ENCODE results near the gene PREX1.
"Not testable (repeated sequence)": the region's sequence is repeated elsewhere in the genome, so short reads cannot be mapped to it uniquely, and the experiment has no call there.

Gene PREX1

DNA sequence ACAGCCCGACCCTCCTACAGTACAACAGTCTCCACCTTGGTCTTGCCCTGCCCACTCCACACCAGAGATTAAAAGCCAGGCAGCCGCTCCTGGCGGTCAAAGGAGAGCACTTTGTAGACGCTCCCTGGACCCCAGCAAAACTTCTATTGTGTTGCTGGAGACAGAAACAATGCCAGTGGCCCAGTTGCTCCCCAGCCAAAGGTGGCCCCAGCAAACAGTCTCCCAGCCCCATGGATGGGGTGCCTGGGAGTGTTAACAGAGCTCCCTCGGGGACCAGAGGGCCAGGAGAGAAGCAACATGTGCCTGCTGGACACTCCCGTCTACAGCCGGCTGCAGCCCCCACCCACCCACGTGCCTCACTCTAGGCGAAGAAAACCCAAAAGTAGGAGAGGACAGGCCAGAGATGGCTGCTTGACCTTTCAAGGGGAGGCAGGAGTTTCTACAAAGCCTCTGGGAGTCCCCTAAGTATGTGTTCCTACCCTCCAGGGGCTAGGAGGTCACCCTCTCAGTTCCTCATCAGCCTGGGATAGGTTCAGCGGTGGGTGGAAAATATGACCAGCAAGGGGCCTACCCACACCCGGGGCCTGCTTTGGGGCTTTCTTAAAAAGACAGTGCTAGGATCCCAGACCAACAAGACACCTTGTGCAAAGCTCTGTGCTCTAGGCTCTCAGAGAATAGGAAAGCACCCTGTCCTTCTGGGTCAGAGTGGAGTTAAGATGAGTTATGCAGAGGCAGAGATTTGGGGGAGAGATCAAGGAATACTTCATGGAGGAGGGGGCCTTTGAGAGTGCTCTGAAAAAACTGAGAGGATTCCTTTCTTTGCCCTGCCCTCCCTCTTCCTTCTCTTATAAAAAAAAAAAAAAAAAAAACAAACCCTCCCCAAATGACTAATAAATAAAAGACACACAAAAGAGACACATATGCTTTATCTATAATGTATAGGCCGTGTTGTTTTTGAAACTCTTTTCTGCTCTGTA, 19.0 kb upstream of the PREX1 start:
- DNase-seq: peak; percentile 51

DNA sequence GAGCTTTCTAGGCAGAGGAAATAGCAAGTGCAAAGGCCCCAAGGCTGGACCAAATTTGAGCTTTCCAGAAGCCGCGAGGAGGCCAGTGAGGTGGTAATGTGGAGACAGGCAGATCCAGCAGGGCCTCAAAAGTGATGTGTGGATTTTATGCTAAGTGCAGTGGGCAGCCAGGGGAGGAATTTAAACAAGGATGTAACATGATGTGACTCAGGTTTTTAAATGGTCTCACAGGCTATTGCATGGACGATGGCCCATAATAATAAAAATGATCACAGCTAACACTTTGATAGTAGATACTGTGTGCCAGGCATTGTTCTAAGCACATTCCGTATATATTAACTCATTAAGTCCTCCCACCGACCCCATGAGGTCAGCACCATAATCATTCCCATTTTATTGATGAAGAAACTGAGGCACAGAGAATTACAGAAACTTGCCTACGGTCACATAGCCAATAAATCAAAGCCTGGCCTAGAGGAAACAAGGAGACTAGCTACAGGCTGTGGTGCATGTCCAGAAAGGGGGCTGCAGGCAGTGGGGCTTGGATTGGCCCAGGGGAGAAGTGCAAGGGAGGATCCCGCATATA, 18.0 kb upstream of the PREX1 start:
- no peak for DNase-seq

DNA sequence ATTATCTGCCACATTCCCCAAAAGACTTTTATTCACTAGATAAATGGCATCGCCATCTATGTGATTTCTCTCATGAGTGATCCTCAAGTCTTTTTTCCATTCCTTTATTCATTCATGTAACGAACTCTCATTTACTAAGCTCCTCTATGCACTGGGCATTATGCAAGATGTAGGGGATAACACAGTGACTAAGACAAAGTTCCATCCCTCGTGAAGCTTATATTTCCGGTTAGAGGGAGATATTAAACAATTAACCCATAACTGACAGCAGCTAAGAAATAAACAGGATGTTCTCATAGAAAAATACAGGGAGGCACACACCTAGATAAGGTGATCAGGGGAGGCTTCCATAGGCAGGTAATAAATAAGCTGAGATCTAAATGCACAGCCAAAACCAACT, 17.2 kb upstream of the PREX1 start:
- no peak for DNase-seq

DNA sequence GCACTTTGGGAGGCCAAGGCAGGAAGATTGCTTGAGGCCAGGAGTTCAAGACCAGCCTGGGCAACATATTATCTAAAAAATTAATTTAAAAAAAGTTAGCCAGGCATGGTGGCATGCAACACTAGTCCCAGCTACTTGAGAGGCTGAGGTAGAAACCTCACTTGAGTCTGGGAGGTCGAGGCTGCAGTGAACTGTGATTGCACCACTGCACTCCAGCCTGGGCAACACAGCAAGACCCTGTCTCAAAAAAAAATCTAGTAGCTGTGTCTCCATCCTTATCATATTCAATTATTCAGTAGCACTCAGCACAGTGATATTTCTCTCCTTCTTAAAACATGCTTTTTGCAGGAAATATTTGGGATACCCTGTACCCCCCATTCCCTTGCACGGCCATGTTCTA, 16.1 kb upstream of the PREX1 start:
- not testable (repeated sequence) for DNase-seq

DNA sequence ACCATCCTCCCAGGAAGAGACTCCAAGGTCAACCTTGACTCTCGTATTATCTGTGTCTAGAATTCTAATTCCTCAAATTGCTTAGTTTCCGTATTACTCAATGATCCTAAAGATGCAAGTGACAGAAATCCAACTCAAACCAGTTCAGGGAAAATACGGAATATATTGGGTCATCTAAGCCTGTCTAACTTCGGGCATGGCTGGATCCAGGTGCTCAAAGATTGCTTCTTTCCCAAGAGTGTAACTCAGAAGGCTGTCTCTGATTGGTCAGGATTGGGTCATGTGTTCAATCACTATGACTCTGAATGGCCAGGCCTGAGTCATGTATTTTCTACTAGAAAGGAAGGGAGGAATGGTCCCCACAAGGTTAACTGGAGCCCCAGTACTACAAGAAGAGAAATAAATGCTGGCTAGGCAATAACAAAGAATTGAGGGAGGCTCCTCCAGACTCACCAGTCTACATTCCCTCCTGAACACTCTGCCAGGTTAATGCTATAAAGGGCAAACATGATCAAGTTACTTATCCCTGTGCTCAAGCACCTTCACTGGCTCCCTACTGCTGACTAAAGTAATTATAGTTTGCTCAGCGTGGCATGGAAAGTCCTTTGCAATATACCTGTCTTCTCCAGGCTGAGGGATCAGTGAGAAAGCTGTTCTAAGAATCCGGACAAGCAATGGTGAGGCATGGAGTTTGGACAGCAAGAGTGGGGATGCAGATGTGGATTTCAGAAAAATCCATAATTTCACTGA, 15.4 kb upstream of the PREX1 start:
- DNase-seq: no peak

DNA sequence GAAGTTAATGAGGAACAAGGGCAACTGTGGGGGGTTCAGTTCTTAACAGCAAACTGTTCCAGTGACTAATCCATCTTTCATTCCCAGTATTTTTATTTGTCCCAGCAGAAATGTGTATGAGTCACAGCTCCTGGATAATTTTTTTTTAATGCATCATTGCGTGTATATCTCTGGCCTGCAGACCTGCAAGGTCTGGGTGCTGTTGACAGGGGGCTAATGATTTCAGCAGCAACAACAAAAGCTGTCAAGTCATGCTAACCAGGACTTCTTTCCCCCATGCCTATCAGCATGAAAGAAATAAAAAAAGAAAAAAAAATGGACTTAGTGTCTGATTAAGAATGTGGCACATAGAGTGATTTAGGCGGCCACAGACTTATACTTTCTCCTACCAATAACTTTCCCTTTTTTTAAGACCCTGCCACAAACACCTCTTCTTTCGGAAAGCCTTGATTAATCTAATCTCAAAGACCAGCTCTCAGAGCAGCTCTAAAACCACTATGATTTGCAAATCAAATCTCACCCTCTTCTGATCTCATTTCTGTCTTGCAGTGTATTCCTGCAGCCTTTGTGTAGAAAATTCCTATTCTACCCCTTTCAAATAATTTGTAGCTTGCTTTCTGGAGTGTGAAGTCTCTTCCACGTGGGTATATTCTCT, 14.2 kb upstream of the PREX1 start:
- no peak for DNase-seq

DNA sequence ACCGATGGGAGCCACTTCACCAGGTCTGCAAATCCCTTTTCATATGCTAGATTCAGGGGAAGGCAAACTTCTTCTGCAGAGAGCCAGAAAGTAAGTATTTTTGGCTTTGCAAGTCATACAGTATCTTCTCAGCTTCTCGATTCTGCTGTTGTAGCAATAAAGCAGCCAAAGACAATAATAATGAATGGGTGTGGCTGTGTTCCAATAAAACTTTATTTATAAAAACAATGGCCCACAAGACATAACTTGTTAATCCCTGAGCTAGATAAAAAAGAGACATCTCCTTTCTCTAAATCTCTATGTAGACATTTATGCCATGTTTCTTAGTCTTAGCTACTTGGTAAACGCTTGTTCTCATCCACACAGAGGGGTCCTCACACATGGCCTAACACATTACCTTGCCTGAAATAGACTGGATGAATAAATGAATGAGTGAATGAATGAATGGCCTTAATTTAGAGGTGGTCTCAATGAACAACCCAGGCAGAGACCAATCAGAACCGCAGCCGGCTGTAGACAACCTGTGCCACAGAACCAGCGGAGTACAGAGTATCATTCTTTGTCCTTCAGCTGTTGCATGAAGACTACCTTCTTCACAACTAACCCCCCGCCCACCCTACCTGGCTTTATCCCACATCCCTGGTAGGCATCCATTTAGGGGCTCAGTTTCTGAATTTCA, 13.5 kb upstream of the PREX1 start:
- no peak for DNase-seq

DNA sequence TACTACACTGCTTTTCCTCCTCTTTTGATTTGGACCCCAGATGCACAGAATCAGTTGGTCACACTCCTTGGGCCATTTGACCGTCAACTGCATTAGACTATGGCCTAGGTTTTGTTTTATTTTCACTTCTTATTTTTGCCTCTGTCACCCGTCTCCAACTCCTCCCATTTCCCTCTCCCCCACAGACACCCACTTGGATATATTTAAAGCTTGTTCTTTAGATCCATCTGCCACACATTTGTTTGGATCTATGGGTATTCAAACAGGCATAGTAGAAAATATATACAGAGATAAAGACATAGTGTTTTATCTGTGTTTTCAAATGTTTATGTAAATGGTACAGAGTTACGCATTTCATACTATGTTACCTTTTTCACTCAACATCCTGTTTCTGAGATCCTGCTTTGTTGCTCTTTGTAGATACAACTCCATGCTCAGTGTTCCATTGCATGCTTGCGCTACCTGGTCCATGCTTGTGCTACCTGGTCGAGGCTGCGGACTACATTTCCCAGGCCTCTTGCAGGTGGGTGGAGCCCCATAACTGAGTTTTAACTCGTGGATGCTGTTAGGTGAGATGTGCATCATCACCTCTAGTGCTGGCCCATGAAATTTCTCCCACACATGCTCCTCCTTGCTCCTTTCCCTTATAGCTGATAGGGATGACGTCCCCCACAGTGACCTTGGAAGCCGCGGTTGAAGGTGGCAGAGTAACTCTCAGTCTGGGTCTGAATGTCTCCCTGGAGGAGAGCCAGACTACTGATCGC, 11.5 kb upstream of the PREX1 start:
- DNase-seq: no peak

DNA sequence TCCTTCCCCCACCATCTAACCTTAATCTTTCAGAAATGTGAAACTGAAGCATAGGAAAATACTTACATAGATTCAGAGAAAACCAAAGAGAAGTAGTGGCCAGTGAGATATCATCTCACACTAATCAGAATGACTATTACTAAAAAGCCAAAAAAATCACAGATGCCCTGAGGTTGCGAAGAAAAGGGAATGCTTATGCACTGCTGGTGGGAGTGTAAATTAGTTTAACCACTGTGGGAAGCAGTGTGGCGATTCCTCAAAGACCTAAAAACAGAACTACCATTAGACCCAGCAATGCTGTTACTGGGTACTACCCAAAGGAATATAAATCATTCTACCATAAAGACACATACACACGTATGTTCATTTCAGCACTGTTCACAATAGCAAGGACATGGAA, 9.2 kb upstream of the PREX1 start:
- DNase-seq: no peak

DNA sequence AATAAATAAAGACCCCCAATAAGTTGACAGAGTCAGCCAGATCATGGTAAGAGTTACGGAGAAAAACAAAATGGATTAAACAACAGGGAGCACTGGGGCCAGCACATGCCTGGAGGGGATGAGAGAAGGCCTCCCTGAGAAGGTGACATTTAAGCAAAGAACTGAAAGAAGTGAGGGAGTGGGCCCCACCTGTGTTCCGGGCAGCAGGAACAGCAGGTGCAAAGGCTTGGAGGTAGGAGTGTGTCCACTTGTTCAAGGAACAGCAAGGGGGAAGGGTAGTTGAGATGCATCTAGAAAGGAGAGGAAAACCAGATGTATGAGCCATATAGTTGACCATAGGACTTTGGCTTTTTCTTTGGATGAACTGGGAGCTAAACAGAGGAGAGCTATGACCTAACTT, 7.6 kb upstream of the PREX1 start:
- no peak for DNase-seq

DNA sequence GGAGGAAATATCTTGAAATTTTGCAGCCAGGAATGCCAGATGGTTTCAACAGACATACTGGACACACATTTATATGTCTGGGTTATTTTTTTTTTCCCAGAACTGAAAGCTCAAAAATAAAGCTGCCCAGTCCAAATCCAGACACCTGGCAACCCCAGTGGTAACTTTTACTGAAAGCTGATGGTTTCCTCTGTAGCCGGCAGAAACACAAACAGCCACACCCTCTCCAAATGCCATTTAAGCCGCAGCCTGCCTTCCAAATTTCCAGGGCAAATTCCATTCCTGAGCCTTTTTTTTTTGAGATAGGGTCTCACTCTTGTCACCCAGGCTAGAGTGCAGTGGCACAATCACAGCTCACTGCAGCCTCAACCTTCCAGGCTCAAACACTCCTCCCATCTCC, 6.5 kb upstream of the PREX1 start:
- DNase-seq: no peak

DNA sequence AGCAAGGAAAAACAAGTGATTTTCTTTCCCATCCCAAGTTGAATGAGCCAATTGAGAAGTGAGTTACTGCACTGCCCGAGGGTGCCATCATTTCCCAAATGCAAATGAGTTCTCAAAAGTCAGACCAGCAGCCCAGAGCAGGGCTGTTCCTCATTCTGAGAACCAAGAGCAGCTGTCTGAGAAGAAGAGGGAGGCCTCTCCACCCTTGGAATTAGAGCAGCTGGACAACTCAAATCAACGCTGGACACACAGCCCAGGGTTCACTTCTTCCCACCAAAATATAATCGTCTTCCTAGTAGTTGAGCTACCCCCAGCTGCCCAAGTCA, 4.6 kb upstream of the PREX1 start:
- no peak for DNase-seq

DNA sequence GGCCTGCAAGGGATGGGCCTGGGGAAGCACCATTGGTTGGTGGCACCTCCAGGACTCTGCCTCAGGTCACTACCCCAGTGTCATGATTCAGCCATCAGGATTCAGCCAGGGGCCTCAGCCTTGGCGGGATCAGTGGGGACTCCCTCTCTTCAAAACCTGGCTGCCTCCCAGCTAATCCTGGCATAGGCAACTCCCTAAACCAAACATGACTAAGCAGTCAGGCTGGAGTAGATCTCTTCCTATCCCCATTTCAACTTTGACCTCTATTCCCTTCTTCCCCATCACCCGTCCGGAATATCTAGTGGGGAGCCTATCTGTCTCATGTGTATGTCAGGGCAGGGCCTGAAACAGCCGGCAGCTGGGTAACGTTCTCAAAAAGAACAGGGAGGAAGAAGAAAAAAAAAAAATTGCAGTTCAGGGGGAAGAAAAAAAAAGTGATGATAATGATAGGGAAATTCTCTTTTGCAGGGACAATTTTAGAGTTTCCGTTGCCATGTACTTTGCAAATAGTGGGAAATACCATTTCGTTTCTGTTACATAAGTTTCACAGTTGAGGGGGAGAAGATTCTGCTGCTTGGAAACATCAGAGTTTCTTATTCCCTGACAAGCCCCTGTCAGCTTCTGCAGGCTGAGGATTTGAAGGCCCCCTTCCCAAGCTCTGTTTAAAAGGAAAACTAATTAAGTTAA, 4.1 kb upstream of the PREX1 start:
- no peak for DNase-seq

DNA sequence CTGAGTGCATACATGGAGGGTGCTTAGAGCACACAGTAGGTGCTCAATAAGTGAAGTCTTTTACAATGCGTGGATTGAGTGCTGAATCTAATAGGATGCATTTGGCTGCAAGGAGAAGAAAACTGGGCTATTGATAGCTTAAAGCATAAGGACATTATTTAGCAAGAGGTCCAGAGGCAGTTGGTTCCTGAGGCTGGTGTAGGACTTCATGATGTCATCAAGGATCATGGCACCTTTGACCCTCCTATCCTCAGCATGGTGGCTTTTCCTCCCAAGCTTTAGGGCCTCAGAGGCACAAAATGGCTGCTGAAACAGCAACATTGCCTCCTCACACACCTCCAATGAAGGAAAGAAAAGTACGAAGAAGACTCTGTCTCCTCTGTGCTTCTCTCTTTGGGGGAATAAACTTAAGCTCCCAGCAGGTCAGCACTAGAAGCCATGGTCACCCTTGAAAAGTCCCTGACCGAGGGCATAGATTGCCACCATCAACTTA, 3.1 kb upstream of the PREX1 start:
- DNase-seq: no peak

DNA sequence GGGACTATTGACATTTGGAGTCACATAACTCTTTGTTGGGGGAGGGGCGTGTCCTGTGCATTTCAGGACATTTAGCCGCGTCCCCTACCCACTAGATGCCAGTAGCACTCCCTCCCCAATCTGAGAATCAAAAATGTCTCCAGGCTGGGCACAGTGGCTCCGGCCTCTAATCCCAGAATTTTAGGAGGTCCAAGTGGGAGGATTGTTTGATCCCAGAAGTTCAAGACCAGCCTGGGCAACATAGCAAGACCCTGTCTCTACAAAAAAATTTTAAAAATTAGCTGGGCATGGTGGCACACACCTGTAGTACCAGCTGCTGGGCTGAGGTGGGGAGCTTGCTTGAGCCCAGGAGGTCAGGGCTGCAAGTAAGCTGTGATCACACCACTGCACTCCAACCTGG, 2.1 kb upstream of the PREX1 start:
- DNase-seq: no peak

DNA sequence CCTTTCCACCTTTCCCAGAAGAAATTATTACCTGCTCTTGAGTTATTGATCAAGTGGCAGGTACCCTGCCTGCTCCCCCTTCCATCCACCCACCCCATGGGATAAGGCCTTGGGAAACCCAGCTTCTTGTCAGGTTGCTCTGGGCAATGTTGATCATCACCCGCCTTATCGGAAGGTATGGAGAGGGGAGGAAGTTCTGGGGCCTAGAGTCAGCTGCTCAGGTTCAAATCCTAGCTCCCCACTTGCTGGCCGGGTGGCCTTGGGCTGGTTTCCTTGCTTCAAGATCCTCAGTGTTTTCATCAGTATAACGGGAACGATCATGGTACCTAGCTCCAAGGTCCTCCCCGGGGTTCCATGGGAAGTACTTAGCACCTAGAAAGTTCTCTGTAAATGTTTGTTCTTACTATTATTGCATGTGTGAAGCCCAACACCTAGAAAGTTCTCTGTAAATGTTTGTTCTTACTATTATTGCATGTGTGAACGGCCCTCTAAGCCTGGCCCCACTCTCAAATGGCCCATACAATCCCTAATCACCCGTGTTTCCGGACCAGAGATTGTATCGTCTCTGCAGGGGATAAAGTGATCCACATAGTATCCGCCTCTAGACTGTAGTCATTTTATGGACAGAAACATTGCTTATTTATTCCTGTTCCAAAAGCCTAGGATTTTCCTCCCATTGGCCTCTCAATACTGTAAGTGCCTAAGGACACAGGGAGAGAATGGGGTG, 1.1 kb upstream of the PREX1 start:
- no peak for DNase-seq

DNA sequence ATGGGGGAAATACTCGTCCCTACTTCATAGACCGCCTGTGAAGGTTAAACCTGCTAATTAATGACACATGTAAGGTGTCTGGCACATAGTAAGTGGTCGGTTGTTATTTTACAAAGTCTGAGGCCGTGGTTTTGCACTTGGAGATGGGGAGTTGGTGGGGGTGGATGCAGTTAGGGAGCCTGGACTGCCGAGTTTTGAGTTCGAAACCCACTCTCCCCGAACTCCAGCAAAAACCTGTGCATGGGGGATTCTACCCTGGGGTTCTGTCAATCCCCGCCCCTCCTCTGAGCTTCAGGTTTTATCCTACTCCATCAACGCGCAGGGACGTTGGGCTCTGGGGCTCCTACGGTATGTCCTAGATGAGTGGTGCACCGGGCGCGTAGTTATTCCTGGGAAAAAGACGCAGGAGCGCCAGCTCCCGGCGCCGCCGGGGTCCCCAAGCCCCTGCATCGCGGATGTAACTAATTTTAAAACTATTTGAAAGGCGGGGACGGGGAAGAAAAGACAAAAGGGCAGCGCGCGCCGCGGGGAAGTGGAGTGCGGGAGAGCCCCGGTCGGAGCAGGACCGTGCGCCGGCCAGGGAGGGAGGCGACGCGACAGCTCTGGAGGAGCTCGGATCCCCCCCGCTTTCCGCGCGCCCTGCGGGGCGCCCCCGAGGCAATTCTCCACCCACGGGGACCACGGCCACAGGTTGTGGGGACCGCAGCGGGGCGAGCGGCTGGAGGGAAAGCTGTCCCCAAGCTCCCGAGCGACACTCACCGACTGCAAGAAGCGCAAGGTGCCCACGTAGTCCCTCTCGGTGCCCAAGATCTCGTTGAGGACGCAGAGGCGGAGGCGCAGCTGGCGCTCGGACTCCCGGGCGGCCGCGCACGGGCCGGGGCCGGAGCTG, 672 bp downstream of the PREX1 start:
- DNase-seq: peak; percentile 39

DNA sequence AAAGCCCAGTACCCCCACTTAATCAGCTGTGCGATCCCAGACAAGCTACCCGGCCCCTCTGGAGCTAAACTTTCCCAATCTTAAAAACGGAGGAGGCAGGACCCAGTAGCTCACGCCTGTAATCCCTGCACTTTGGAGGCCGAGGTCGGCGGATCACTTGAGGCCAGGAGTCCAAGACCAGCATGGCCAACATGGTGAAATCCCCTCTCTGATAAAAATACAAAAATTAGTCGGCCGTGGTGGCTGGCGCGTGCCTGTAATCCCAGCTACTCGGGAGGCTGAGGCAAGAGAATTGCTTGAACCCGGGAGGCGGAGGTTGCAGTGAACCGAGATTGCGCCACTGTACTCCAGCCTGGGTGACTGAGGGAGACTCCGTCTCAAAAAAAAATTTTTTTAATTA, 1.3 kb downstream of the PREX1 start:
- peak; percentile 30 for DNase-seq

DNA sequence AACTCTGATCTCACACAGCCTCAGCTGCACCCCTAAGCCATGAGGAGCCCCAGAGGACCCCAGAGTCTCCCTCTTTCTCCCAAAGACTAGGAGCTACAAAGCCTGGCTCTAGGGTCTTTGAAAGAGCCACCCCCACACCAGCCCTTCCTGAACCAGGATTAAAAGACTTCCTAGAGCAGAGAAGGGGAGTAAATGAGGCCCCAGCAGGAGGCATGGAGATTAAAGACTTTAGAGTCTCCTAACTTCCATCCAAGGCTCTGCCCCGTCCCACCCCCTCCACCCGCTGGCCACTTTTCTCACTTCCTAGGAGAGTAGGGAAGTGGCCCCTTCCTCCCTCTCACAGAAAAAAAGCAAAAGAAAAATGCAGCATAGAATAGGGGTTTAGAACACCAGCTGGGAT, 1.7 kb downstream of the PREX1 start:
- DNase-seq: no peak

DNA sequence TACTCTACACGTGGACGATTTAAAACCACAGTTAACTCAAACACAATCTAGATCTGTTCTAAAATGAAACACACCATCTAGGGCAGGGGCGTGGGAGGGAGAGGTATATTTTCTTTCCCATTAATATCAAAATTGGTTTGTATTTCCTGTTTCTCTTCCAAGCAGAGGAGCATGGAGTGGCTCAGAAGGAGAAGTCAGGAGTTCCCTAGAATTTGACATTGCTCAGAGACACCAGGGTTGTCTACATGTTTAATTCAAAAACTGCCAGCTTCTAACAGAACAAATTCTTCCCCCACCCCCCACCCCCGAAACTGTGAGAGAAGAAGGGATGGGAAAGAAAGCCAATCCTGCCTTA, 2.3 kb downstream of the PREX1 start:
- DNase-seq: no peak

All from activated CD4-positive, alpha-beta T cell treated with anti-CD3 and anti-CD28 coated beads, Interleukin-2, Interleukin-6, amounts not matched to agents 100 ng/mL and 50 ng/mL, durations not matched to agents 16 hours and 8 hours (primary cell).